A549 treated with AZD9567 at 1 μM for 4 hours (cell line): ENCODE measurements around the gene MAB21L2. TPM values are rescaled to one million over a fixed set of nuclear protein-coding genes. Genes with fewer than 3 reads are reported as not detected.

ENCODE experiments used
- total RNA-seq: library from RNA; stranded (reverse); fragments of 200-300 nt; extraction: Qiagen RNA extraction; gene quantifications from 5 replicates; pipeline ENCODE4 v1.2.3, GENCODE V29; 2022; ENCODE audit not compliant: insufficient read depth

The MAB21L2 gene
- total RNA-seq = not detected in 5 replicates

GRCh38 chr4:150582146-150582872 lies at the start of gene MAB21L2:
Gene MAB21L2 (plus strand): TSS chr4:150582151. CDS start chr4:150583030, 879 bp downstream.

